ENCODE data around the gene LGR5. TPM values are rescaled to one million over a fixed set of nuclear protein-coding genes. Genes with fewer than 3 reads are reported as not detected.

LGR5 gene
- total and polyA plus RNA-seq, 2 of the 8 experiments (the other 6 are each of a cell fraction or from before 2014, with no cell fraction given), result 0.08 to 0.19 TPM

DNA sequence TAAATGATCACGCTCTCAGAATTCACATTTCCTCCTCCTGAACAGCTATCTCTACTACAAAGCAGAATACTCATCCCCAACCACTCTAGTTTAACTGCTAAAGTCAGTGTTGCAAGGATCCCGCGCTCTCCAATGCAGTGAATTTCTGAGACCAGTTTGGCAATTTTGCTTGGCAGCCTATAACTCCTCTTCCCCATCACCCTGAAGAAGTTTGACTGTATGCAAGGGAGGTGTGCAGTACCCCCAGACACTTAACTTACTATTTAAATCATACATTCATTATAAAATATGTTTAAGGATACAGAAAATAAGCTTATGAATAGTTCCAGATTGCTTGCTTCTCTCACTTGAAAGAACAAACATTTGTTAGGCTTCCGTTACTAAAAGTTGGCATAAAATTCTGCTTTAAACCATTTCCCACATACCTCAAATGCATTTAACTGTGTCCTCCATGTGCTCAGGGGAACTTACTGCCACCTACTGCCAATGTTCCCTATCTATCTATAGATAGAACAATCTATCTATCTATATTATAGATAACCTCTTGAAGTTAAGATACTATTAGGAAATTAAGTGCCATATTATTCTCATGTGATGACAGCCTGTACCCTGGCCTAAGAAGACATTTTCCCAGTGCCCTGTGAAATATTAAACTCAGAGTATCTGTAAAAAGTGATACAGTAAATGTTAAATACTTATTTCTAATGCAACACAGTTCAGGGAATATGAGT, 2.4 kb downstream of the LGR5 start:
- Histone ChIP-seq H3K18ac (ENCODE audit: extremely low read depth, low read length) (no peak overlapping the region), H3K9ac (replicated peaks in 1 of 4; ENCODE audit: extremely low read depth in 1 of 4, low read depth in 3 of 4, low read length in 3 of 4) (no peak overlapping the region), H4K91ac (replicated peaks; ENCODE audit: insufficient read length, low read length) (no peak overlapping the region), H3K9me3 (ENCODE audit: insufficient read depth in 2 of 2, low read depth in 1 of 2, low read length in 1 of 2) (no peaks in the 10 kb centered on the region), H3K4ac (replicated peaks; ENCODE audit: insufficient read length, low read depth, low read length) (no peak overlapping the region), H3K36me3 (ENCODE audit: control insufficient read depth in 2 of 4, insufficient read depth in 4 of 4, low read length in 3 of 4) (no peaks in the 10 kb centered on the region), H3K4me1 (replicated peaks in 1 of 4; ENCODE audit: control insufficient read depth in 3 of 4, insufficient read depth in 4 of 4, low read length in 3 of 4) (peaks cover 0 to 11% (median 4%) of the 10 kb centered on the region in 4 experiments; a peak in 6 of 7 replicates), H2BK12ac (ENCODE audit: low read depth, low read length) (no peak overlapping the region), H4K5ac (ENCODE audit: insufficient read length, low read depth, low read length) (no peak overlapping the region), H3K27me3 (replicated peaks in 1 of 4; ENCODE audit: control insufficient read depth in 3 of 4, extremely low read depth in 1 of 4, insufficient read depth in 3 of 4, low read length in 3 of 4) (peaks cover 29 to 59% (median 48%) of the 10 kb centered on the region in 4 experiments), H3K56ac (replicated peaks; ENCODE audit: insufficient read length, low read depth, low read length) (no peak overlapping the region), H3K23ac (ENCODE audit: insufficient read length) (no peak overlapping the region), H4K8ac (ENCODE audit: extremely low read depth, insufficient read depth, low read length) (no peak overlapping the region), H2BK120ac (replicated peaks; ENCODE audit: low read depth, low read length) (no peak overlapping the region), H3K79me1 (ENCODE audit: low read depth, low read length) (no peaks in the 10 kb centered on the region), H2AFZ (ENCODE audit: low read length) (no peak overlapping the region), H3K14ac (ENCODE audit: insufficient read length) (no peak overlapping the region), H4K20me1 (replicated peaks in 1 of 2; ENCODE audit: control insufficient read depth in 1 of 2, insufficient read depth in 2 of 2, low read length in 2 of 2) (peaks cover 0 to 2% of the 10 kb centered on the region in 2 experiments), H2BK20ac (ENCODE audit: low read length) (no peak overlapping the region), H3K4me2 (ENCODE audit: insufficient read depth in 1 of 2, low read depth in 2 of 2, low read length in 2 of 2) (no peak overlapping the region; a peak in 1 of 4 replicates), H2AK5ac (ENCODE audit: low read depth, low read length) (no peak overlapping the region), H3K23me2 (ENCODE audit: low read depth, low read length) (peaks cover 15% of the 10 kb centered on the region), H3K4me3 (ENCODE audit: extremely low read depth in 1 of 4, insufficient read depth in 2 of 4, low read depth in 3 of 4, low read length in 4 of 4) (no peak overlapping the region), H3K27ac (ENCODE audit: low read depth, low read length) (no peak overlapping the region), H2BK15ac (ENCODE audit: low read length) (no peak overlapping the region), H3K79me2 (ENCODE audit: control insufficient read depth in 1 of 2, insufficient read depth in 2 of 2, low read length in 2 of 2) (no peaks in the 10 kb centered on the region), H2BK5ac (ENCODE audit: low read depth, low read length) (no peak overlapping the region)
- no peak for DNase-seq (ENCODE audit: low read depth in 1 of 2, low spot score in 2 of 2)
- ChIA-PET CTCF (ENCODE audit: partially characterized antibody) (interaction anchor here (0.9 to 2.2 kb wide), 4 partner anchors 9 to 72 kb away, joined by 3 to 9 read pairs (median 6); no protein-coding TSS in a partner anchor), POLR2A (ENCODE audit: partially characterized antibody) (no interaction called here)
- 93% methylated on average over 4 of the region's 4 CpGs; no CpG with 5 or more reads in 1 of the 2 experiments for whole genome bisulfite sequencing, 2 experiments (ENCODE audit: extremely low coverage in 1 of 2, insufficient coverage in 1 of 2, insufficient read length in 1 of 2, insufficient replicate concordance in 2 of 2, low coverage in 1 of 2, low lambda C conversion rate in 2 of 2, missing lambda C conversion rate in 1 of 2)
- FAIRE-seq, result no peak
- TF ChIP-seq POLR2A (IDR thresholded peaks at IDR 0.05; ENCODE audit: control extremely low read depth in 1 of 2, low read depth in 2 of 2, low read length in 2 of 2), result no peak
- no peak for TF ChIP-seq KDM4A (IDR thresholded peaks at IDR 0.05; ENCODE audit: low read depth, low read length, severe bottlenecking)
- no peak for TF ChIP-seq SUZ12 (IDR thresholded peaks at IDR 0.05; ENCODE audit: low read length)
- TF ChIP-seq, protein P1, sequence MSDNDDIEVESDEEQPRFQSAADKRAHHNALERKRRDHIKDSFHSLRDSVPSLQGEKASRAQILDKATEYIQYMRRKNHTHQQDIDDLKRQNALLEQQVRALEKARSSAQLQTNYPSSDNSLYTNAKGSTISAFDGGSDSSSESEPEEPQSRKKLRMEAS (IDR thresholded peaks at IDR 0.05), result no peak
- no peak for TF ChIP-seq TAF1 (IDR thresholded peaks at IDR 0.05; ENCODE audit: low read depth, low read length)
- no peak for TF ChIP-seq SP4 (IDR thresholded peaks at IDR 0.05; ENCODE audit: low read length)
- TF ChIP-seq SIRT6 (IDR thresholded peaks at IDR 0.05; ENCODE audit: low read length), result no peak
- no peak for TF ChIP-seq TAF7 (optimal IDR thresholded peaks at IDR 0.05; ENCODE audit: borderline replicate concordance, low read depth, low read length)
- TF ChIP-seq SIX5 (IDR thresholded peaks at IDR 0.05; ENCODE audit: low read depth, low read length), result no peak
- TF ChIP-seq ZNF274 (IDR thresholded peaks at IDR 0.05; ENCODE audit: borderline replicate concordance, extremely low read depth, low read length), result no peak
- TF ChIP-seq E2F6 (IDR thresholded peaks at IDR 0.05), result no peak
- TF ChIP-seq CBX5 (IDR thresholded peaks at IDR 0.05; ENCODE audit: low read depth, low read length), result no peak
- TF ChIP-seq BRCA1 (IDR thresholded peaks at IDR 0.05; ENCODE audit: low read depth, low read length), result no peak
- no peak for TF ChIP-seq BACH1 (IDR thresholded peaks at IDR 0.05; ENCODE audit: low read length)
